Thyroid gland (tissue), 4 donors: ENCODE data around the gene MAGI2. TPM values are rescaled to one million over a fixed set of nuclear protein-coding genes. Genes with fewer than 3 reads are reported as not detected.

Source experiments
- DNase-seq, 2 donors: peaks; one replicate each; pipeline ENCODE4 v3.0.0-alpha.2; 2019
- H3K27ac ChIP-seq, 3 donors: fragments of 200-600 bp; sonication (generic); 1 replicate in 2 of 3; 2 replicates in 1 of 3; pipeline ENCODE4 v1.5.1; 2016 to 2019; ENCODE audit warnings: mild to moderate bottlenecking in 1 of 3, moderate library complexity in 1 of 3
- H3K27me3 ChIP-seq: fragments of 200-600 bp; sonication (generic); one replicate; pipeline ENCODE4 v1.5.1; 2019
- H3K36me3 ChIP-seq, 2 donors: fragments of 200-600 bp; sonication (generic); one replicate each; pipeline ENCODE4 v1.5.1; 2016 to 2019
- H3K4me1 ChIP-seq, 2 donors: fragments of 200-600 bp; sonication (generic); one replicate each; pipeline ENCODE4 v1.5.1; 2017 to 2019
- H3K4me3 ChIP-seq, 3 donors: fragments of 200-600 bp; sonication (generic); replicated peaks in 1 of 3; 1 replicate in 2 of 3; 2 replicates in 1 of 3; pipeline ENCODE4 v1.5.1; 2016; ENCODE audit warnings: mild to moderate bottlenecking in 1 of 3
- H3K9me3 ChIP-seq: fragments of 200-600 bp; sonication (generic); one replicate; pipeline ENCODE4 v1.5.1; 2017
- POLR2A ChIP-seq, 2 donors: fragments of 450-650 bp; IDR thresholded peaks; one replicate each; pipeline ENCODE4 v1.6.1; 2017; ENCODE audit warnings: antibody characterized with exemption in 2 of 2, mild to moderate bottlenecking in 2 of 2, moderate library complexity in 1 of 2
- WGBS, 2 donors: methylation state at CpG; one replicate each; pipeline ENCODE4 v1.1.5; 2017; 5-methylcytosine and 5-hydroxymethylcytosine counted together
- intact Hi-C: fragments of 100-400 bp; cut with DNase I; formaldehyde crosslinking; loops from one replicate; pipeline ENCODE4 v1.15.1; 2023
- total RNA-seq, 4 donors: library from RNA; depleted of rRNA; stranded (reverse); fragments of >200 nt; gene quantifications; one replicate each; pipeline ENCODE4 v1.2.3, GENCODE V29; 2016
- TF ChIP-seq, protein P1 (sequence below), 6 experiments: fragments of 200-600 bp in 3 of 6; fragments of 450-650 bp in 3 of 6; sonication (generic) in 3 of 6; IDR thresholded peaks; one replicate each; pipeline ENCODE4 v1.5.1; 2016 to 2019; ENCODE audit warnings: antibody characterized with exemption in 6 of 6, mild to moderate bottlenecking in 2 of 6, inconsistent platforms in 1 of 6, moderate library complexity in 1 of 6

Gene MAGI2
- total RNA-seq, 4 donors from 2014 or later, result 20.7 to 31.1 (median 26.0) TPM

DNA sequence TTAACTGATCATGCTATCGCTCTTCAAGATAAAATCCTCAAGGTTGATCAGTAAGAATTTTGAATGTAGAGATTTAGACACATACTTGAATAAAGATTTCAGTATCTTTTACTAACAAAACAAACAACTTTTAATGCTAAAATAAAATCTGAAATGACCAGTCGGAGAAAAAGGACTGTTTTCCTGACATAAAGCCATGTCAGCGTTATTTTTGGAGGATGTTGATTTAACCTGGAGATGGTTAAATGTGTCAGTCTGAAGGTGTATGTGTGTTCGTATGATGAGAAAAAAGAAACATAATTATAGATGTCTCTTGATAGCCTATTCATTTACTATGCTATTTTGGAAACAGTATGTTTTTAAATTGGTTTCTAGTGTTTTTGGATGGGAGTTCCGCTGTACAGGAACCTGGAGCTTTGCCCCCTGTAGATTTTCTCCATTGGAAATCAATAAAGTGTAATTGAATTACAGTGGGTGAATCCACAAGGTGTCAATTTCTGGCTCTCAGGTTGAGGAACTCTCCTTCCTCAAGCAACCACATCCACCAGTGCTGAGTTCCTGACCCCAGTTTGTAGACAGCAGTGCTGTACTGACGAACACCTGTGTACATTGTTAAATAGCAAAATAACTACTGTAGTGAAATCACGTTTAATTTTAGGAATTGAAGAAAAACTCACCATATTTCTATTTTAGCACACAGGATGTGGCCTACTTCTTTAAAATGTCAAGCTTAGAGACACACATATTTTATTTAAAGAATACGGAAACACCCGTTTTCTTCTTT lies 670.1 kb downstream of the MAGI2 start:
- no peak for DNase-seq
- H3K4me1 ChIP-seq, result no peaks in the 10 kb centered on the region
- H3K27ac ChIP-seq, result no peak overlapping the region
- no peaks in the 10 kb centered on the region for H3K9me3 ChIP-seq
- intact Hi-C loops, result no loop called here
- TF ChIP-seq, protein P1, sequence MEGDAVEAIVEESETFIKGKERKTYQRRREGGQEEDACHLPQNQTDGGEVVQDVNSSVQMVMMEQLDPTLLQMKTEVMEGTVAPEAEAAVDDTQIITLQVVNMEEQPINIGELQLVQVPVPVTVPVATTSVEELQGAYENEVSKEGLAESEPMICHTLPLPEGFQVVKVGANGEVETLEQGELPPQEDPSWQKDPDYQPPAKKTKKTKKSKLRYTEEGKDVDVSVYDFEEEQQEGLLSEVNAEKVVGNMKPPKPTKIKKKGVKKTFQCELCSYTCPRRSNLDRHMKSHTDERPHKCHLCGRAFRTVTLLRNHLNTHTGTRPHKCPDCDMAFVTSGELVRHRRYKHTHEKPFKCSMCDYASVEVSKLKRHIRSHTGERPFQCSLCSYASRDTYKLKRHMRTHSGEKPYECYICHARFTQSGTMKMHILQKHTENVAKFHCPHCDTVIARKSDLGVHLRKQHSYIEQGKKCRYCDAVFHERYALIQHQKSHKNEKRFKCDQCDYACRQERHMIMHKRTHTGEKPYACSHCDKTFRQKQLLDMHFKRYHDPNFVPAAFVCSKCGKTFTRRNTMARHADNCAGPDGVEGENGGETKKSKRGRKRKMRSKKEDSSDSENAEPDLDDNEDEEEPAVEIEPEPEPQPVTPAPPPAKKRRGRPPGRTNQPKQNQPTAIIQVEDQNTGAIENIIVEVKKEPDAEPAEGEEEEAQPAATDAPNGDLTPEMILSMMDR (IDR thresholded peaks at IDR 0.05), result no peak
- no peak for TF ChIP-seq POLR2A (IDR thresholded peaks at IDR 0.05)
- no peaks in the 10 kb centered on the region for H3K27me3 ChIP-seq
- H3K36me3 ChIP-seq, result no peaks in the 10 kb centered on the region
- H3K4me3 ChIP-seq, result no peak overlapping the region
- WGBS, 2 donors, result 84 to 88% methylated on average over 9 of the region's 9 CpGs

DNA sequence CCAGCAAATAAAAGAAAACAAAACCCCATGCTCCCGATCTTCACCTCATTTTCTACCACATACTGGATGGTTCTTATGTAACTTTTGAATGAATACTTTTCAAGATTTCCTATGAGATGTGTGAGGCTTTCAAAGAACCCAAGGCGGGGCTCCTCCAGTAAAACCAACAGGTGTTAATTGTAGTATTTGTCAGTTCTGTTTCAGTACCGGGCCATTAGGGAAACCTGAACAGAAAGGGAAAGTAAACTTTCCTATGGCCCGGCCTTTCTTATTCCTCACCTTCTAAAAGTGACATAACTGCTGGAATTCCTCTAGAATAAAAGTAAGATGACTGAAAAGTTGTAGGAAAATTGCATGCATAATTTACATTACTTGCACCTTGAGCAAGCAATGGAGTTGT lies 672.9 kb downstream of the MAGI2 start:
- WGBS, 2 donors, result 68 to 71% methylated on average over 4 of the region's 4 CpGs
- no peak overlapping the region for H3K27ac ChIP-seq
- no peak for DNase-seq
- TF ChIP-seq, protein P1 (IDR thresholded peaks at IDR 0.05), result no peak
- H3K4me3 ChIP-seq, result no peak overlapping the region
- H3K36me3 ChIP-seq, result no peaks in the 10 kb centered on the region
- H3K4me1 ChIP-seq, result no peaks in the 10 kb centered on the region
- no peaks in the 10 kb centered on the region for H3K27me3 ChIP-seq
- intact Hi-C loops, result no loop called here
- H3K9me3 ChIP-seq, result no peaks in the 10 kb centered on the region

DNA sequence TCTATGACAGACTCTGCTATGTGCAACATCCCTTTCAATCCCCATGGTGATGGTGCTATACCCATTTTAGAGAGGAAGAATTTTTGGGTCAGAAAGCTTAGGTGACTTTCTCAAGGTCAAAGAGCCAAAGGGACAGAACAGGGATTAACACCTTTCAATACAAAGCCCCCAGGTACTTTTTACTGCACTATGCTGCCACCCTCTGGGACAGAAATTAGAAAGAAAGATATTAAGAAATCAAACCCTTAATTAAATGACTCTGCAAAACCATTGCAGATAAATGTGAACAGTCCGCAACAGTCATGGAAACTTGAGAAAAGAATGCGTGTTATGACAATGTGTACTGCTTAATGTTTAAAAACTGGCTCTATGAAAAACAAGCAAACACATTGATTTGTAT lies 673.7 kb downstream of the MAGI2 start:
- H3K27ac ChIP-seq, result no peak overlapping the region
- intact Hi-C loops, result no loop called here
- H3K36me3 ChIP-seq, result no peaks in the 10 kb centered on the region
- WGBS, 2 donors, result 92 to 93% methylated on average over 2 of the region's 2 CpGs
- no peaks in the 10 kb centered on the region for H3K4me1 ChIP-seq
- DNase-seq, result no peak
- TF ChIP-seq POLR2A (IDR thresholded peaks at IDR 0.05), result no peak
- TF ChIP-seq, protein P1 (IDR thresholded peaks at IDR 0.05), result no peak
- no peak overlapping the region for H3K4me3 ChIP-seq
- no peaks in the 10 kb centered on the region for H3K9me3 ChIP-seq
- no peaks in the 10 kb centered on the region for H3K27me3 ChIP-seq

DNA sequence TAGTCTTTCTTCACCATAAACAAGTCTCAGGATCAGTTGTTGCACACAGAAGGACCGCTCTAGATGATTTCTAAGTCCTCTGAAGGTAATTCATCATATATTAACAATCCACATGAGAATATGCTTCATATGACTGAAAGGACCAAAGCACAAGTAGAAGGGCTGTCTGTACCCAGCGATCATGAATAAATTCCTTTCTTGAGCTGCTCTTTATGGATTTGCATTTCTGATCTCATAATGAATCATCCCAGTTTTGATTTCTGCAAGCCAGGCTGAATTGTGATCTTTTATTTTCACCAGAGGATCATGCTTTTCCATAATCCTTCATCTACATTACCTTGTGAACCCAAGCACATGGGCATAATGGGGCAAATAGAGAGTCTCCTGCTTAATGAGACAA lies 675.6 kb downstream of the MAGI2 start:
- 85 to 98% methylated on average over 2 of the region's 2 CpGs for WGBS, 2 donors
- no peak for DNase-seq
- H3K4me3 ChIP-seq, result no peak overlapping the region

More for the DNA sequence above, 675.6 kb downstream of the MAGI2 start:
- TF ChIP-seq POLR2A (IDR thresholded peaks at IDR 0.05), result no peak
- TF ChIP-seq, protein P1 (IDR thresholded peaks at IDR 0.05), result no peak
- Histone ChIP-seq H3K4me1 (no peaks in the 10 kb centered on the region), H3K9me3 (no peaks in the 10 kb centered on the region), H3K36me3 (no peaks in the 10 kb centered on the region), H3K27me3 (no peaks in the 10 kb centered on the region), H3K27ac (no peak overlapping the region)
- intact Hi-C loops, result no loop called here
